HEK293T (cell line): ENCODE measurements around the gene RNF103.

Experiments used
- CTBP1 ChIP-seq: fragments of 450-650 bp; IDR thresholded peaks from 2 replicates; pipeline ENCODE4 v1.6.1; 2016; ENCODE audit warnings: borderline replicate concordance
- L3MBTL2 ChIP-seq: fragments of 450-650 bp; conservative IDR thresholded peaks from 2 replicates; pipeline ENCODE4 v1.6.1; 2016; ENCODE audit warnings: mild to moderate bottlenecking
- TARDBP ChIP-seq: fragments of 450-650 bp; IDR thresholded peaks from 2 replicates; pipeline ENCODE4 v1.6.1; 2016

DNA sequence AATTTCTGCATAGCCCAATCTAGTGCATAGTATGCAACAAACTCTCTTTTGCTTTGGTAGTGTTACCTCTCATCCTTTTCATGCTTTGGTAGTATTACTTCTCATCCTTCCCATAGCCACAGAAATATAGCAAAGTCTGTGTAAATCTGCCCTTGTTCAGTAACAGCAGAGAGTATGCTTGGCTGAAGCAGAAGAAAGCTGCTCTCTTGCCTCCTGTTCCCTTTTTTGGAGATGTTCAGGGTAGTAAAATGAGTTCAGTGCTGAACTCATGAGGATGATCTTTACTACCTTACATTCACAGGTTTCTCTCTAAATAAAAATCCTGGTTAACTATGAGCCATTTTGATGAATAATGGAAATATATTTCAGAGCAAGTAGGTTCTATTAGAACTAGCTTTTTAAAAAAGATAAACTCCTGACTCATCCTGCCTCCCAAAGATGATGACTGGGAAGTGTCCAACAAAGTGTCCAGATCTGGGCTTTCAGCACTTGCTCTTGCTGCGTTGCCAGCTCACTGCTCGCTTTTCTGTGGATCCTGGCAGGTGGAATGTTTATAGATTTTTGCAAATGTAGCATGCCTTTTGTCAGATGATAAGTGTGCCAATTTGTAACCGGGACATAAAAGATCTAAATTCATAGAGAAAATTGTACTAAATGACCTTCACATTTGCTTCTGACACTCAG, 31.0 kb downstream of the RNF103 start:
- TF ChIP-seq TARDBP (no peak), L3MBTL2 (no peak), CTBP1 (no peak)
